Naive thymus-derived CD8-positive, alpha-beta T cell (primary cell): ENCODE results near the gene NR1H2. TPM values are rescaled to one million over a fixed set of nuclear protein-coding genes. Genes with fewer than 3 reads are reported as not detected.

Experiments used
- polyA plus RNA-seq, 3 donors: library from polyadenylated mRNA; unstranded; fragments of 300-500 nt; fragmentation: Illumina TruSeq; gene quantifications; one replicate each; pipeline ENCODE4 v1.2.3, GENCODE V29; 2021
- total RNA-seq, 8 experiments: library from RNA in 2 of 8; stranded (reverse) in 2 of 8; gene quantifications; one replicate each; pipeline ENCODE4 v1.2.3 and lab custom pipeline; 2021 to 2026

The NR1H2 gene
- total and polyA plus RNA-seq, 5 experiments from 2014 or later = 69.6 to 107 (median 100) TPM

Other genes starting within 250 kb of the NR1H2 start
- not detected for gene IZUMO2, start 213.2 kb upstream of the NR1H2 start, total RNA-seq
- not detected for gene IZUMO2, start 213.2 kb upstream of the NR1H2 start, polyA plus RNA-seq
- not detected for gene MYH14, start 172.8 kb upstream of the NR1H2 start, total RNA-seq
- gene MYH14, start 172.8 kb upstream of the NR1H2 start, polyA plus RNA-seq = not detected
- gene KCNC3, start 47.1 kb upstream of the NR1H2 start, total RNA-seq = under 1 TPM; 0.73 to 0.80 TPM
- not detected for gene KCNC3, start 47.1 kb upstream of the NR1H2 start, polyA plus RNA-seq
- 1 to 10 TPM; 6.4 to 9.7 TPM for gene NAPSA, start 10.8 kb upstream of the NR1H2 start, total RNA-seq
- 1 to 10 TPM in 2 of 3 donors, under 1 TPM in 1; 0.37 to 2.0 (median 1.3) TPM for gene NAPSA, start 10.8 kb upstream of the NR1H2 start, polyA plus RNA-seq
- gene POLD1, start 7.9 kb downstream of the NR1H2 start, total RNA-seq = 10 to 100 TPM; 38.4 to 40.8 TPM
- 10 to 100 TPM; 26.0 to 34.4 (median 33.8) TPM for gene POLD1, start 7.9 kb downstream of the NR1H2 start, polyA plus RNA-seq
- 1 to 10 TPM; 4.5 to 5.6 TPM for gene SPIB, start 42.5 kb downstream of the NR1H2 start, total RNA-seq
- under 1 TPM in 2 of 3 donors, not detected in 1; 0.10 to 0.32 TPM for gene SPIB, start 42.5 kb downstream of the NR1H2 start, polyA plus RNA-seq
- not detected for gene MYBPC2, start 56.4 kb downstream of the NR1H2 start, total RNA-seq
- gene MYBPC2, start 56.4 kb downstream of the NR1H2 start, polyA plus RNA-seq = not detected
- 10 to 100 TPM; 83.5 to 84.4 TPM for gene EMC10, start 100.0 kb downstream of the NR1H2 start, total RNA-seq
- gene EMC10, start 100.0 kb downstream of the NR1H2 start, polyA plus RNA-seq = 10 to 100 TPM in 1 of 3 donors, 1 to 10 TPM in 2; 8.3 to 11.2 (median 9.6) TPM
- under 1 TPM in 1 of 2 experiments, not detected in 1; 0.94 TPM for gene GARIN5A, start 100.4 kb downstream of the NR1H2 start, total RNA-seq
- 1 to 10 TPM in 1 of 3 donors, under 1 TPM in 2; 0.65 to 1.7 (median 0.96) TPM for gene GARIN5A, start 100.4 kb downstream of the NR1H2 start, polyA plus RNA-seq
- 10 to 100 TPM; 22.8 to 25.6 TPM for gene JOSD2, start 134.7 kb downstream of the NR1H2 start, total RNA-seq
- 10 to 100 TPM; 19.8 to 26.2 (median 22.8) TPM for gene JOSD2, start 134.7 kb downstream of the NR1H2 start, polyA plus RNA-seq
- not detected for gene ASPDH, start 137.5 kb downstream of the NR1H2 start, total RNA-seq
- 1 to 10 TPM in 1 of 3 donors, not detected in 2; 1.4 TPM for gene ASPDH, start 137.5 kb downstream of the NR1H2 start, polyA plus RNA-seq
- not detected for gene LRRC4B, start 192.0 kb downstream of the NR1H2 start, total RNA-seq
- gene LRRC4B, start 192.0 kb downstream of the NR1H2 start, polyA plus RNA-seq = not detected